AG09309 (cell line): ENCODE results near the gene CCDC71L.

ENCODE experiments used
- DNase-seq: peaks from one replicate; pipeline ENCODE4 v3.0.0-alpha.2; 2010; ENCODE audit warnings: low read depth
- H3K4me3 ChIP-seq: 2 replicates; pipeline ENCODE4 v1.5.1; 2011; ENCODE audit warnings: mild to moderate bottlenecking, low read depth, low read length, moderate library complexity; ENCODE audit not compliant: control insufficient read depth
- TF ChIP-seq, protein P1 (sequence below): IDR thresholded peaks from 2 replicates; pipeline ENCODE4 v1.5.1; 2011; ENCODE audit warnings: mild to moderate bottlenecking, low read depth, low read length, inconsistent platforms; ENCODE audit not compliant: insufficient read depth, control insufficient read depth; ENCODE audit errors: missing control alignments

CCDC71L gene

DNA sequence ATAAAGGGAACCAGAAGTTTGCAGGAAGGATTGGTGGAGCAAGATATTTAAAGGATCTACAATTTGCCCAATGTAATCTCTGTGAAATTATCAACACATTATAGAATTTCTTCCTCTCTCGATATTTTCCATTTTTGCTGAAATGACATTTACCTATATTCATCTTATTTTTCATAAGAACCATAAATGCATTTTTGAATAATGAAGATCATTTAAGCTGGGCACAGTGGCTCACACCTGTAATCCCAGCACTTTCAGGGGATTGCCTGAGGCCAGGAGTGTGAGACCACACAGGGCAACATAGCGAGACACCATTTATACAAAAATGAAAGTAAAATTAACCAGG lies 37.7 kb downstream of the CCDC71L start:
- H3K4me3 ChIP-seq, result no peak overlapping the region
- DNase-seq, result no peak
- TF ChIP-seq, protein P1, sequence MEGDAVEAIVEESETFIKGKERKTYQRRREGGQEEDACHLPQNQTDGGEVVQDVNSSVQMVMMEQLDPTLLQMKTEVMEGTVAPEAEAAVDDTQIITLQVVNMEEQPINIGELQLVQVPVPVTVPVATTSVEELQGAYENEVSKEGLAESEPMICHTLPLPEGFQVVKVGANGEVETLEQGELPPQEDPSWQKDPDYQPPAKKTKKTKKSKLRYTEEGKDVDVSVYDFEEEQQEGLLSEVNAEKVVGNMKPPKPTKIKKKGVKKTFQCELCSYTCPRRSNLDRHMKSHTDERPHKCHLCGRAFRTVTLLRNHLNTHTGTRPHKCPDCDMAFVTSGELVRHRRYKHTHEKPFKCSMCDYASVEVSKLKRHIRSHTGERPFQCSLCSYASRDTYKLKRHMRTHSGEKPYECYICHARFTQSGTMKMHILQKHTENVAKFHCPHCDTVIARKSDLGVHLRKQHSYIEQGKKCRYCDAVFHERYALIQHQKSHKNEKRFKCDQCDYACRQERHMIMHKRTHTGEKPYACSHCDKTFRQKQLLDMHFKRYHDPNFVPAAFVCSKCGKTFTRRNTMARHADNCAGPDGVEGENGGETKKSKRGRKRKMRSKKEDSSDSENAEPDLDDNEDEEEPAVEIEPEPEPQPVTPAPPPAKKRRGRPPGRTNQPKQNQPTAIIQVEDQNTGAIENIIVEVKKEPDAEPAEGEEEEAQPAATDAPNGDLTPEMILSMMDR, result no peak

GRCh38 chr7:106622654-106623314 lies 38.2 kb downstream of the CCDC71L start:
- H3K4me3 ChIP-seq, result no peak overlapping the region
- DNase-seq, result no peak
- TF ChIP-seq, protein P1, result no peak

GRCh38 chr7:106621393-106622132 lies 39.4 kb downstream of the CCDC71L start:
- H3K4me3 ChIP-seq, result no peak overlapping the region
- TF ChIP-seq, protein P1, result no peak
- DNase-seq, result no peak

GRCh38 chr7:106620676-106621075 lies 40.3 kb downstream of the CCDC71L start:
- no peak for DNase-seq
- TF ChIP-seq, protein P1, result no peak

DNA sequence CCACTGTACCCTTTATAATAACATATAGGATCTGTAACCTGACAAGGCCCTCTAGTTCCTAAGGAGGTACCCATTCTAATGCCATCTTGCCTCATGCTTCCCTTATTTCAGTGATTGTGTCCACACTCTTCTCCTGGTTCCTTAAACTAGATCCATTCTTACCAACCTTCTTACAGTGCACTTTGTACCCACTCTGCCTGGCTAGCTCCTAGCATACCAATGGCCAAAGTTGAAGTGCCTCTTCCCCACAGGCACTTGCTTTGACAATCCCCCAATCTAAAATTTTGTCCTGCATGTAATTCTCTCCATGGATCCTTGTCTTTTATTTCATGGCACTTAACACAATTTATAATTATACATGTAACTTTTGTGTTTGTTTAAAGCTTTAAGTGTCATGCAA lies 40.9 kb downstream of the CCDC71L start:
- no peak overlapping the region for H3K4me3 ChIP-seq
- TF ChIP-seq, protein P1, result no peak
- no peak for DNase-seq

More at GRCh38 chr7:106620676-106621075, 40.3 kb downstream of the CCDC71L start:
- H3K4me3 ChIP-seq, result no peak overlapping the region

GRCh38 chr7:106619213-106619612 lies 41.7 kb downstream of the CCDC71L start:
- DNase-seq, result no peak
- H3K4me3 ChIP-seq, result no peak overlapping the region
- TF ChIP-seq, protein P1, result no peak
